Prostate gland (tissue), 2 donors: ENCODE data around the gene SKOR1.

Source experiments
- CTCF ChIP-seq, 4 experiments: fragments of 200-600 bp in 2 of 4; fragments of 450-650 bp in 2 of 4; sonication (generic) in 2 of 4; IDR thresholded peaks; 1 replicate in 3 of 4; 2 replicates in 1 of 4; pipeline ENCODE4 v1.5.1; 2016 to 2019; ENCODE audit warnings: antibody characterized with exemption in 4 of 4, mild to moderate bottlenecking in 2 of 4, moderate library complexity in 2 of 4
- POLR2A ChIP-seq: fragments of 450-650 bp; IDR thresholded peaks from one replicate; pipeline ENCODE4 v1.6.1; 2016; ENCODE audit warnings: antibody characterized with exemption, mild to moderate bottlenecking
- POLR2AphosphoS5 ChIP-seq: sonication (generic); formaldehyde crosslinking; IDR thresholded peaks from one replicate; pipeline ENCODE4 v1.6.1; 2017; ENCODE audit warnings: antibody characterized with exemption

GRCh38 chr15:67807836-67808235, 17.5 kb upstream of the SKOR1 start:
- TF ChIP-seq POLR2AphosphoS5 (no peak), CTCF (IDR thresholded peaks at IDR 0.05) (no peak), POLR2A (no peak)
